Transverse colon (tissue), 4 donors: ENCODE data around the gene MYL12A.

Experiments used
- EP300 ChIP-seq: sonication (generic); formaldehyde crosslinking; IDR thresholded peaks from one replicate; pipeline ENCODE4 v1.6.1; 2017; ENCODE audit warnings: antibody characterized with exemption, low read depth
- POLR2A ChIP-seq: fragments of 450-650 bp; IDR thresholded peaks from one replicate; pipeline ENCODE4 v1.6.1; 2016; ENCODE audit warnings: antibody characterized with exemption, mild to moderate bottlenecking, moderate library complexity
- POLR2AphosphoS5 ChIP-seq, 3 donors: sonication (generic); formaldehyde crosslinking; IDR thresholded peaks; one replicate each; pipeline ENCODE4 v1.6.1; 2016; ENCODE audit warnings: antibody characterized with exemption in 3 of 3
- TF ChIP-seq, protein P1 (sequence below), 5 experiments: fragments of 200-600 bp in 3 of 5; fragments of 450-650 bp in 2 of 5; sonication (generic) in 3 of 5; IDR thresholded peaks; 1 replicate in 2 of 5; 2 replicates in 3 of 5; pipeline ENCODE4 v1.5.1; 2016 to 2017; ENCODE audit warnings: antibody characterized with exemption in 5 of 5, inconsistent platforms in 3 of 5, mild to moderate bottlenecking in 2 of 5, moderate library complexity in 1 of 5

DNA sequence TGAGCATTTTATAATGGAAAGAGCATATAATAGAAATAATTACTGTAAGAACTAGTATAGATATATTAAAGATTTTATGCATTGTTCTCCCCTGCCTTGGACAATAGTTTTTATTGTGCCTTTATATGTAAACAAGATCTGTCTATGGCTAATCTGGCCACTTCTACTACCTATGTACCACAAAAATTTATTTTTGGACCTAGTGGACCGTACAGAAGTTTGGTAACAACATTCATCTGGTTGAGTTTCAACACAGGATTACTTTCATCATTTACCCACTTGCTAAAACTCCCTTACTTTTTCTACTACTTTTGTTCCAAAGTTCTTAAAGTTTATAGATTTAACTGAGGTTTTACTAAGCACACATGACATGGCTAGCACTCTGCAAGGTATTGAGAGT, 14.6 kb upstream of the MYL12A start:
- TF ChIP-seq EP300 (no peak), POLR2AphosphoS5 (IDR thresholded peaks at IDR 0.05) (no peak), POLR2A (no peak)
- TF ChIP-seq, protein P1, sequence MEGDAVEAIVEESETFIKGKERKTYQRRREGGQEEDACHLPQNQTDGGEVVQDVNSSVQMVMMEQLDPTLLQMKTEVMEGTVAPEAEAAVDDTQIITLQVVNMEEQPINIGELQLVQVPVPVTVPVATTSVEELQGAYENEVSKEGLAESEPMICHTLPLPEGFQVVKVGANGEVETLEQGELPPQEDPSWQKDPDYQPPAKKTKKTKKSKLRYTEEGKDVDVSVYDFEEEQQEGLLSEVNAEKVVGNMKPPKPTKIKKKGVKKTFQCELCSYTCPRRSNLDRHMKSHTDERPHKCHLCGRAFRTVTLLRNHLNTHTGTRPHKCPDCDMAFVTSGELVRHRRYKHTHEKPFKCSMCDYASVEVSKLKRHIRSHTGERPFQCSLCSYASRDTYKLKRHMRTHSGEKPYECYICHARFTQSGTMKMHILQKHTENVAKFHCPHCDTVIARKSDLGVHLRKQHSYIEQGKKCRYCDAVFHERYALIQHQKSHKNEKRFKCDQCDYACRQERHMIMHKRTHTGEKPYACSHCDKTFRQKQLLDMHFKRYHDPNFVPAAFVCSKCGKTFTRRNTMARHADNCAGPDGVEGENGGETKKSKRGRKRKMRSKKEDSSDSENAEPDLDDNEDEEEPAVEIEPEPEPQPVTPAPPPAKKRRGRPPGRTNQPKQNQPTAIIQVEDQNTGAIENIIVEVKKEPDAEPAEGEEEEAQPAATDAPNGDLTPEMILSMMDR (IDR thresholded peaks at IDR 0.05) = no peak
